WTC11 (cell line): Measurements from ENCODE around the gene YY2. TPM values are rescaled to one million over a fixed set of nuclear protein-coding genes. Genes with fewer than 3 reads are reported as not detected.
A peak's percentile ranks its signal among the peaks of the same experiment; 100 is the strongest.

ENCODE experiments used
- ATAC-seq: fragments of 200-7000 bp; cut with Tn5 transposase; 2 replicates; pipeline ENCODE4 v1.10.0; 2021; ENCODE audit warnings: mild to moderate bottlenecking, moderate library complexity
- Bru-seq: library from RNA; stranded (reverse); fragments of 400-500 nt; gene quantifications from one replicate; lab custom pipeline; 2021; lab: Mats Ljungman, UMichigan
- CTCF ChIA-PET: fragments of 300-600 bp; sonication (Branson Sonifier 250); formaldehyde crosslinking; loops from one replicate; lab custom pipeline; 2021; ENCODE audit warnings: antibody characterized with exemption; lab: Charles Lee
- POLR2A ChIA-PET: fragments of 350-600 bp; sonication (Branson Sonifier 250); formaldehyde crosslinking; loops from one replicate; lab custom pipeline; 2021; ENCODE audit warnings: antibody characterized with exemption; lab: Charles Lee
- DNase-seq: peaks from one replicate; pipeline ENCODE4 v3.0.0; 2021; ENCODE audit warnings: low spot score
- H3K27ac Mint-ChIP-seq: 2 replicates; pipeline ENCODE4 v1.8.0; 2021; ENCODE audit warnings: mixed read lengths
- H3K27me3 Mint-ChIP-seq: 2 replicates; pipeline ENCODE4 v1.8.0; 2021; ENCODE audit warnings: low read depth, mild to moderate bottlenecking, moderate library complexity, mixed read lengths
- H3K36me3 Mint-ChIP-seq: 2 replicates; pipeline ENCODE4 v1.8.0; 2021; ENCODE audit warnings: mixed read lengths
- H3K4me1 Mint-ChIP-seq: 2 replicates; pipeline ENCODE4 v1.8.0; 2022; ENCODE audit warnings: mixed read lengths
- H3K4me3 Mint-ChIP-seq: 2 replicates; pipeline ENCODE4 v1.8.0; 2021; ENCODE audit warnings: mild to moderate bottlenecking, moderate library complexity, mixed read lengths
- H3K9me3 Mint-ChIP-seq: 2 replicates; pipeline ENCODE4 v1.8.0; 2021; ENCODE audit warnings: mixed read lengths
- CREB1 ChIP-seq: sonication (generic); formaldehyde crosslinking; IDR thresholded peaks from 2 replicates; pipeline ENCODE4 v1.8.0; 2023; ENCODE audit warnings: mild to moderate bottlenecking, missing genetic modification reagents
- ESRRA ChIP-seq: sonication (generic); formaldehyde crosslinking; IDR thresholded peaks from 2 replicates; pipeline ENCODE4 v1.8.1; 2022; ENCODE audit warnings: mild to moderate bottlenecking, missing genetic modification reagents, borderline replicate concordance
- FOXJ3 ChIP-seq: sonication (generic); formaldehyde crosslinking; IDR thresholded peaks from 2 replicates; pipeline ENCODE4 v1.9.0; 2021; ENCODE audit warnings: missing genetic modification reagents, mild to moderate bottlenecking, borderline replicate concordance
- GABPB1 ChIP-seq: sonication (generic); formaldehyde crosslinking; IDR thresholded peaks from 2 replicates; pipeline ENCODE4 v1.8.1; 2023; ENCODE audit warnings: mild to moderate bottlenecking, missing genetic modification reagents
- GRHL2 ChIP-seq: fragments of 250-450 bp; sonication (Bioruptor Pico); IDR thresholded peaks from 2 replicates; pipeline ENCODE4 v1.8.0; 2022; ENCODE audit warnings: mild to moderate bottlenecking, moderate library complexity; ENCODE audit not compliant: insufficient replicate concordance, severe bottlenecking
- GTF2I ChIP-seq: fragments of 250-450 bp; sonication (Bioruptor Pico); conservative IDR thresholded peaks from 2 replicates; pipeline ENCODE4 v1.4.0; 2021; ENCODE audit warnings: mild to moderate bottlenecking
- IRF2 ChIP-seq: sonication (generic); formaldehyde crosslinking; IDR thresholded peaks from 2 replicates; pipeline ENCODE4 v1.8.0; 2022; ENCODE audit warnings: low read depth, missing genetic modification reagents, borderline replicate concordance
- JAZF1 ChIP-seq: fragments of 250-450 bp; sonication (Bioruptor Pico); IDR thresholded peaks from 2 replicates; pipeline ENCODE4 v1.9.0; 2021; ENCODE audit warnings: moderate library complexity, mild to moderate bottlenecking, inconsistent platforms
- PRRX2 ChIP-seq: fragments of 250-450 bp; sonication (Bioruptor Pico); IDR thresholded peaks from 2 replicates; pipeline ENCODE4 v1.8.0; 2021; ENCODE audit warnings: mild to moderate bottlenecking
- RELA ChIP-seq: sonication (generic); formaldehyde crosslinking; IDR thresholded peaks from 2 replicates; pipeline ENCODE4 v1.8.1; 2022; ENCODE audit warnings: missing genetic modification reagents, mild to moderate bottlenecking, borderline replicate concordance
- RORB ChIP-seq: fragments of 250-450 bp; sonication (Bioruptor Pico); IDR thresholded peaks from 2 replicates; pipeline ENCODE4 v1.9.0; 2021; ENCODE audit warnings: mild to moderate bottlenecking
- SMAD3 ChIP-seq: sonication (generic); formaldehyde crosslinking; IDR thresholded peaks from 2 replicates; pipeline ENCODE4 v1.8.0; 2022; ENCODE audit warnings: missing genetic modification reagents, mild to moderate bottlenecking, borderline replicate concordance
- SOX15 ChIP-seq: fragments of 250-450 bp; sonication (Bioruptor Pico); IDR thresholded peaks from 2 replicates; pipeline ENCODE4 v1.9.0; 2021; ENCODE audit warnings: mild to moderate bottlenecking
- ZNF423 ChIP-seq: fragments of 250-450 bp; sonication (Bioruptor Pico); IDR thresholded peaks from 2 replicates; pipeline ENCODE4 v2.1.2; 2022; ENCODE audit warnings: mild to moderate bottlenecking, moderate library complexity
- ZNF671 ChIP-seq: fragments of 250-450 bp; sonication (Bioruptor Pico); IDR thresholded peaks from 2 replicates; pipeline ENCODE4 v1.8.0; 2021; ENCODE audit warnings: mild to moderate bottlenecking
- long read RNA-seq, 3 experiments: library from RNA in 1 of 3; library from capped mRNA in 1 of 3; library from polyadenylated mRNA in 1 of 3; unstranded in 2 of 3; stranded (forward) in 1 of 3; transcript quantifications; one replicate each; pipeline ENCODE4 v2.0.0, GENCODE V29; 2021
- total RNA-seq: library from RNA; stranded (reverse); gene quantifications from 3 replicates; pipeline ENCODE4 v1.2.3, GENCODE V29; 2021
- TF ChIP-seq, protein P1 (sequence below): fragments of 250-450 bp; sonication (Bioruptor Pico); IDR thresholded peaks from 2 replicates; pipeline ENCODE4 v1.9.0; 2021; ENCODE audit warnings: moderate library complexity, mild to moderate bottlenecking, inconsistent platforms, borderline replicate concordance
- TF ChIP-seq, protein P2 (sequence below): sonication (generic); formaldehyde crosslinking; IDR thresholded peaks from 2 replicates; pipeline ENCODE4 v1.8.0; 2022; ENCODE audit warnings: mild to moderate bottlenecking, missing genetic modification reagents
- TF ChIP-seq, protein P3 (sequence below): sonication (generic); formaldehyde crosslinking; conservative IDR thresholded peaks from 2 replicates; pipeline ENCODE4 v1.8.1; 2023; ENCODE audit warnings: mild to moderate bottlenecking, low read depth, missing genetic modification reagents, moderate library complexity
- TF ChIP-seq, protein P4 (sequence below): fragments of 250-450 bp; sonication (Bioruptor Pico); IDR thresholded peaks from 2 replicates; pipeline ENCODE4 v1.9.0; 2021; ENCODE audit warnings: mild to moderate bottlenecking
- TF ChIP-seq, protein P5 (sequence below): sonication (generic); formaldehyde crosslinking; IDR thresholded peaks from 2 replicates; pipeline ENCODE4 v1.8.0; 2022; ENCODE audit warnings: mild to moderate bottlenecking, missing genetic modification reagents
- TF ChIP-seq, protein P6 (sequence below): sonication (generic); formaldehyde crosslinking; IDR thresholded peaks from 2 replicates; pipeline ENCODE4 v1.8.0; 2022; ENCODE audit warnings: mild to moderate bottlenecking, missing genetic modification reagents
- TF ChIP-seq, protein P7 (sequence below): sonication (generic); formaldehyde crosslinking; IDR thresholded peaks from 2 replicates; pipeline ENCODE4 v1.8.1; 2022; ENCODE audit warnings: mild to moderate bottlenecking, moderate library complexity, missing genetic modification reagents

YY2 gene
- total RNA-seq (0.78 to 1.4 TPM (median 0.82 TPM) in 3 replicates), Bru-seq, nascent RNA (percentile 72 among the genes with signal in this experiment)
- long read RNA-seq, experiment 1: 0 reads
- long read RNA-seq, experiment 2: 0 reads
- long read RNA-seq, experiment 3: 0 reads

DNA sequence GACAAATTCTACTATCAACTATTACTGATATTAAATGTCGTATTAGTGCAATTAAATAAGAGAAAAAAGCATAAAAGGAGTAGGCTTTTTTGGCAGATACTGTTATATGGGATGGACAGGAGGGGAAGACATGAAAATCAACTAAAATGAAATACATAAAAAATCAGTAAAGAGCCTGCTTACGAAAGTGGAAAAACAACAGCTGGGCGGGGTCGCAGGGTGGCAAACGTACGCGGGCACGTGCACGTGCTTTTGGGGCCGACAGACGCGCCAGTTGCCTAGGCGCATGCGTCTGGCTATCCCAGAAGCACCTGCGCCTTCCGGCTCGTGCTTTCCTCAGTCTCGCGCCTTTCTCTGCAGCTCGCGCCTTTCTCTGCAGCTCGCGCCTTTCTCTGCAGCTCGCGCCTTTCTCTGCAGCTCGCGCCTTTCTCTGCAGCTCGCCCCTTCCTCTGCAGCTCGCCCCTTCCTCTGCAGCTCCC, at the start of gene YY2:
Gene YY2 (plus strand): TSS at position 51 of the 479 bp plus-strand sequence. CDS start 498 bp downstream, outside the sequence.
- H3K36me3 Mint-ChIP-seq: peaks cover 5% of the 10 kb centered on the region; the same call in 1 of the 2 replicates
- no peak within 1 kb of the TSS for H3K4me3 Mint-ChIP-seq
- no peaks in the 10 kb centered on the region for H3K9me3 Mint-ChIP-seq
- H3K27ac Mint-ChIP-seq: no peak within 1 kb of the TSS
- CTCF ChIA-PET: no interaction called here
- TF ChIP-seq SMAD3 (CRISPR knock-in tag) (no peak), GTF2I (no peak), JAZF1 (CRISPR knock-in tag) (no peak), ZNF671 (CRISPR knock-in tag) (no peak), ESRRA (no peak), RORB (CRISPR knock-in tag) (no peak), SOX15 (CRISPR knock-in tag) (no peak)
- TF ChIP-seq, protein P1, sequence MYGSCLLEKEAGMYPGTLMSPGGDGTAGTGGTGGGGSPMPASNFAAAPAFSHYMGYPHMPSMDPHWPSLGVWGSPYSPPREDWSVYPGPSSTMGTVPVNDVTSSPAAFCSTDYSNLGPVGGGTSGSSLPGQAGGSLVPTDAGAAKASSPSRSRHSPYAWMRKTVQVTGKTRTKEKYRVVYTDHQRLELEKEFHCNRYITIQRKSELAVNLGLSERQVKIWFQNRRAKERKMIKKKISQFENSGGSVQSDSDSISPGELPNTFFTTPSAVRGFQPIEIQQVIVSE (CRISPR knock-in tag): no peak
- TF ChIP-seq, protein P2, sequence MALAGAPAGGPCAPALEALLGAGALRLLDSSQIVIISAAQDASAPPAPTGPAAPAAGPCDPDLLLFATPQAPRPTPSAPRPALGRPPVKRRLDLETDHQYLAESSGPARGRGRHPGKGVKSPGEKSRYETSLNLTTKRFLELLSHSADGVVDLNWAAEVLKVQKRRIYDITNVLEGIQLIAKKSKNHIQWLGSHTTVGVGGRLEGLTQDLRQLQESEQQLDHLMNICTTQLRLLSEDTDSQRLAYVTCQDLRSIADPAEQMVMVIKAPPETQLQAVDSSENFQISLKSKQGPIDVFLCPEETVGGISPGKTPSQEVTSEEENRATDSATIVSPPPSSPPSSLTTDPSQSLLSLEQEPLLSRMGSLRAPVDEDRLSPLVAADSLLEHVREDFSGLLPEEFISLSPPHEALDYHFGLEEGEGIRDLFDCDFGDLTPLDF (CRISPR knock-in tag): no peak
- TF ChIP-seq, protein P3, sequence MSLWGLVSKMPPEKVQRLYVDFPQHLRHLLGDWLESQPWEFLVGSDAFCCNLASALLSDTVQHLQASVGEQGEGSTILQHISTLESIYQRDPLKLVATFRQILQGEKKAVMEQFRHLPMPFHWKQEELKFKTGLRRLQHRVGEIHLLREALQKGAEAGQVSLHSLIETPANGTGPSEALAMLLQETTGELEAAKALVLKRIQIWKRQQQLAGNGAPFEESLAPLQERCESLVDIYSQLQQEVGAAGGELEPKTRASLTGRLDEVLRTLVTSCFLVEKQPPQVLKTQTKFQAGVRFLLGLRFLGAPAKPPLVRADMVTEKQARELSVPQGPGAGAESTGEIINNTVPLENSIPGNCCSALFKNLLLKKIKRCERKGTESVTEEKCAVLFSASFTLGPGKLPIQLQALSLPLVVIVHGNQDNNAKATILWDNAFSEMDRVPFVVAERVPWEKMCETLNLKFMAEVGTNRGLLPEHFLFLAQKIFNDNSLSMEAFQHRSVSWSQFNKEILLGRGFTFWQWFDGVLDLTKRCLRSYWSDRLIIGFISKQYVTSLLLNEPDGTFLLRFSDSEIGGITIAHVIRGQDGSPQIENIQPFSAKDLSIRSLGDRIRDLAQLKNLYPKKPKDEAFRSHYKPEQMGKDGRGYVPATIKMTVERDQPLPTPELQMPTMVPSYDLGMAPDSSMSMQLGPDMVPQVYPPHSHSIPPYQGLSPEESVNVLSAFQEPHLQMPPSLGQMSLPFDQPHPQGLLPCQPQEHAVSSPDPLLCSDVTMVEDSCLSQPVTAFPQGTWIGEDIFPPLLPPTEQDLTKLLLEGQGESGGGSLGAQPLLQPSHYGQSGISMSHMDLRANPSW (CRISPR knock-in tag): no peak
- DNase-seq: no peak
- H3K4me1 Mint-ChIP-seq: no peaks in the 10 kb centered on the region
- POLR2A ChIA-PET: no interaction called here
- no peaks in the 10 kb centered on the region for H3K27me3 Mint-ChIP-seq
- ATAC-seq: no peak

DNA sequence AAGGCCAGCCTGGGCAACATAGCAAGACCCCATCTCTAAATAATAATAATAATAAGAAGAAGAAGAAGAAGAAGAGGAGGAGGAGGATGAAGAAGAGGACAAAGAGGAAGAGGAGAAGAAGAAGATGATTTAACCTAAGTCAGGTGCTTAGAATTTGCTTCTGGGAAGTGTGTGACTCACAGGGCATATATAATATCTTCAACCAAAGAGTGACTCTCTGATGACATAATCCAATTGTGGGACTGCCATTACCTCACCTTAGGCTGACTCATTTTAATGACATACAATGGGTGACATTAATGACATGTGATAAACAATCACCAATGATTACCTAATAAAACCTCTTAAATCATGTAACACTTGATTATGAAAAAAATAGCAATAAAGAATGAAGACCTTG, 49.1 kb upstream of the YY2 start:
- Mint-ChIP-seq H3K9me3 (peaks cover 20% of the 10 kb centered on the region), H3K4me1 (no peaks in the 10 kb centered on the region; the same call in 1 of the 2 replicates), H3K36me3 (peaks cover 12% of the 10 kb centered on the region), H3K4me3 (no peak overlapping the region), H3K27ac (no peak overlapping the region), H3K27me3 (no peaks in the 10 kb centered on the region; the same call in 1 of the 2 replicates)
- DNase-seq (no peak), ATAC-seq (no peak)
- ChIA-PET POLR2A (no interaction called here), CTCF (no interaction called here)
- no peak for TF ChIP-seq GABPB1 (CRISPR knock-in tag)
- TF ChIP-seq SMAD3 (CRISPR knock-in tag): no peak
- TF ChIP-seq, protein P4, sequence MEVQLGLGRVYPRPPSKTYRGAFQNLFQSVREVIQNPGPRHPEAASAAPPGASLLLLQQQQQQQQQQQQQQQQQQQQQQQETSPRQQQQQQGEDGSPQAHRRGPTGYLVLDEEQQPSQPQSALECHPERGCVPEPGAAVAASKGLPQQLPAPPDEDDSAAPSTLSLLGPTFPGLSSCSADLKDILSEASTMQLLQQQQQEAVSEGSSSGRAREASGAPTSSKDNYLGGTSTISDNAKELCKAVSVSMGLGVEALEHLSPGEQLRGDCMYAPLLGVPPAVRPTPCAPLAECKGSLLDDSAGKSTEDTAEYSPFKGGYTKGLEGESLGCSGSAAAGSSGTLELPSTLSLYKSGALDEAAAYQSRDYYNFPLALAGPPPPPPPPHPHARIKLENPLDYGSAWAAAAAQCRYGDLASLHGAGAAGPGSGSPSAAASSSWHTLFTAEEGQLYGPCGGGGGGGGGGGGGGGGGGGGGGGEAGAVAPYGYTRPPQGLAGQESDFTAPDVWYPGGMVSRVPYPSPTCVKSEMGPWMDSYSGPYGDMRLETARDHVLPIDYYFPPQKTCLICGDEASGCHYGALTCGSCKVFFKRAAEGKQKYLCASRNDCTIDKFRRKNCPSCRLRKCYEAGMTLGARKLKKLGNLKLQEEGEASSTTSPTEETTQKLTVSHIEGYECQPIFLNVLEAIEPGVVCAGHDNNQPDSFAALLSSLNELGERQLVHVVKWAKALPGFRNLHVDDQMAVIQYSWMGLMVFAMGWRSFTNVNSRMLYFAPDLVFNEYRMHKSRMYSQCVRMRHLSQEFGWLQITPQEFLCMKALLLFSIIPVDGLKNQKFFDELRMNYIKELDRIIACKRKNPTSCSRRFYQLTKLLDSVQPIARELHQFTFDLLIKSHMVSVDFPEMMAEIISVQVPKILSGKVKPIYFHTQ (CRISPR knock-in tag): no peak
- no peak for TF ChIP-seq FOXJ3 (CRISPR knock-in tag)
- no peak for TF ChIP-seq PRRX2 (CRISPR knock-in tag)
- TF ChIP-seq, protein P5, sequence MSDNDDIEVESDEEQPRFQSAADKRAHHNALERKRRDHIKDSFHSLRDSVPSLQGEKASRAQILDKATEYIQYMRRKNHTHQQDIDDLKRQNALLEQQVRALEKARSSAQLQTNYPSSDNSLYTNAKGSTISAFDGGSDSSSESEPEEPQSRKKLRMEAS (CRISPR knock-in tag): no peak
- TF ChIP-seq, protein P6, sequence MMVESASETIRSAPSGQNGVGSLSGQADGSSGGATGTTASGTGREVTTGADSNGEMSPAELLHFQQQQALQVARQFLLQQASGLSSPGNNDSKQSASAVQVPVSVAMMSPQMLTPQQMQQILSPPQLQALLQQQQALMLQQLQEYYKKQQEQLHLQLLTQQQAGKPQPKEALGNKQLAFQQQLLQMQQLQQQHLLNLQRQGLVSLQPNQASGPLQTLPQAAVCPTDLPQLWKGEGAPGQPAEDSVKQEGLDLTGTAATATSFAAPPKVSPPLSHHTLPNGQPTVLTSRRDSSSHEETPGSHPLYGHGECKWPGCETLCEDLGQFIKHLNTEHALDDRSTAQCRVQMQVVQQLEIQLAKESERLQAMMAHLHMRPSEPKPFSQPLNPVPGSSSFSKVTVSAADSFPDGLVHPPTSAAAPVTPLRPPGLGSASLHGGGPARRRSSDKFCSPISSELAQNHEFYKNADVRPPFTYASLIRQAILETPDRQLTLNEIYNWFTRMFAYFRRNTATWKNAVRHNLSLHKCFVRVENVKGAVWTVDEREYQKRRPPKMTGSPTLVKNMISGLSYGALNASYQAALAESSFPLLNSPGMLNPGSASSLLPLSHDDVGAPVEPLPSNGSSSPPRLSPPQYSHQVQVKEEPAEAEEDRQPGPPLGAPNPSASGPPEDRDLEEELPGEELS (CRISPR knock-in tag): no peak
- TF ChIP-seq ESRRA: no peak
- no peak for TF ChIP-seq ZNF423
- no peak for TF ChIP-seq RELA (CRISPR knock-in tag)
- no peak for TF ChIP-seq CREB1
- TF ChIP-seq IRF2 (CRISPR knock-in tag): no peak
- TF ChIP-seq, protein P7, sequence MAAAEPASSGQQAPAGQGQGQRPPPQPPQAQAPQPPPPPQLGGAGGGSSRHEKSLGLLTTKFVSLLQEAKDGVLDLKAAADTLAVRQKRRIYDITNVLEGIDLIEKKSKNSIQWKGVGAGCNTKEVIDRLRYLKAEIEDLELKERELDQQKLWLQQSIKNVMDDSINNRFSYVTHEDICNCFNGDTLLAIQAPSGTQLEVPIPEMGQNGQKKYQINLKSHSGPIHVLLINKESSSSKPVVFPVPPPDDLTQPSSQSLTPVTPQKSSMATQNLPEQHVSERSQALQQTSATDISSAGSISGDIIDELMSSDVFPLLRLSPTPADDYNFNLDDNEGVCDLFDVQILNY: no peak
- TF ChIP-seq GRHL2 (CRISPR knock-in tag): no peak
